GM10248 (cell line): ENCODE measurements around the gene CCDC171.
A peak's percentile ranks its signal among the peaks of the same experiment; 100 is the strongest.

Experiments
- CTCF ChIA-PET: fragments of 300-600 bp; sonication (Branson Sonifier 250); formaldehyde crosslinking; extraction: SDS; loops from one replicate; lab custom pipeline; 2021; ENCODE audit warnings: antibody characterized with exemption; lab: Yijun Ruan, JAX
- POLR2A ChIA-PET: fragments of 350-650 bp; sonication (Branson Sonifier 250); formaldehyde crosslinking; extraction: SDS; loops from one replicate; lab custom pipeline; 2020; ENCODE audit warnings: antibody characterized with exemption; lab: Yijun Ruan, JAX
- DNase-seq: peaks from one replicate; pipeline ENCODE4 v3.0.0; 2012; ENCODE audit errors: extremely low spot score
- TF ChIP-seq, protein P1 (sequence below): IDR thresholded peaks from 2 replicates; pipeline ENCODE4 v1.5.1; 2012; ENCODE audit warnings: mild to moderate bottlenecking, low read depth; ENCODE audit errors: extremely low read depth, missing control alignments, control extremely low read depth

CCDC171 gene

DNA sequence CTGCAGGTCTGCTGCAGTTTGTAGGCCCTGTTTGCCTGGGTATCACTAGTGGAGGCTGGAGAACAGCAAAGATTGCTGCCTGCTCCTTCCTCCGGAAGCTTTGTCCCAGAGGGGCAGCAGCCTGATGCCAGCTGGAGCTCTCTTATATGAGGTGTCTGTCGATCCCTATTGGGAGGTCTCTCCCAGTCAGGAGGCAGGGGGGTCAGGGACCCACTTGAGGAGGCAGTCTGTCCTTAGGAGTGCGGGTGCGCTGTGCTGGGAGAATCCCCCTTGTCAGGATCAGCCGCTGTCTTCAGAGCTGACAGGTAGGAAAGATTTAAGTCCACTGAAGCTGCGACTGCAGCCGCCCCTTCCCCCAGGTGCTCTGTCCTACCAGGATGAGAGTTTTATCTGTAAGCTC lies 64.9 kb downstream of the CCDC171 start:
- TF ChIP-seq, protein P1, sequence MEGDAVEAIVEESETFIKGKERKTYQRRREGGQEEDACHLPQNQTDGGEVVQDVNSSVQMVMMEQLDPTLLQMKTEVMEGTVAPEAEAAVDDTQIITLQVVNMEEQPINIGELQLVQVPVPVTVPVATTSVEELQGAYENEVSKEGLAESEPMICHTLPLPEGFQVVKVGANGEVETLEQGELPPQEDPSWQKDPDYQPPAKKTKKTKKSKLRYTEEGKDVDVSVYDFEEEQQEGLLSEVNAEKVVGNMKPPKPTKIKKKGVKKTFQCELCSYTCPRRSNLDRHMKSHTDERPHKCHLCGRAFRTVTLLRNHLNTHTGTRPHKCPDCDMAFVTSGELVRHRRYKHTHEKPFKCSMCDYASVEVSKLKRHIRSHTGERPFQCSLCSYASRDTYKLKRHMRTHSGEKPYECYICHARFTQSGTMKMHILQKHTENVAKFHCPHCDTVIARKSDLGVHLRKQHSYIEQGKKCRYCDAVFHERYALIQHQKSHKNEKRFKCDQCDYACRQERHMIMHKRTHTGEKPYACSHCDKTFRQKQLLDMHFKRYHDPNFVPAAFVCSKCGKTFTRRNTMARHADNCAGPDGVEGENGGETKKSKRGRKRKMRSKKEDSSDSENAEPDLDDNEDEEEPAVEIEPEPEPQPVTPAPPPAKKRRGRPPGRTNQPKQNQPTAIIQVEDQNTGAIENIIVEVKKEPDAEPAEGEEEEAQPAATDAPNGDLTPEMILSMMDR, result no peak
- CTCF ChIA-PET, result interaction anchor here (2.2 kb wide), 1 partner anchor 12 kb away, joined by 9 read pairs; no protein-coding TSS in a partner anchor
- POLR2A ChIA-PET, result no interaction called here
- no peak for DNase-seq

- no peak for DNase-seq
- ChIA-PET CTCF (interaction anchor here (0.6 to 2.2 kb wide), 6 partner anchors 7 to 68 kb away, joined by 3 to 9 read pairs (median 4); no protein-coding TSS in a partner anchor), POLR2A (no interaction called here)
- TF ChIP-seq, protein P1, result no peak
Measured at GRCh38 chr9:15618540-15619331, 65.9 kb downstream of the CCDC171 start.

DNA sequence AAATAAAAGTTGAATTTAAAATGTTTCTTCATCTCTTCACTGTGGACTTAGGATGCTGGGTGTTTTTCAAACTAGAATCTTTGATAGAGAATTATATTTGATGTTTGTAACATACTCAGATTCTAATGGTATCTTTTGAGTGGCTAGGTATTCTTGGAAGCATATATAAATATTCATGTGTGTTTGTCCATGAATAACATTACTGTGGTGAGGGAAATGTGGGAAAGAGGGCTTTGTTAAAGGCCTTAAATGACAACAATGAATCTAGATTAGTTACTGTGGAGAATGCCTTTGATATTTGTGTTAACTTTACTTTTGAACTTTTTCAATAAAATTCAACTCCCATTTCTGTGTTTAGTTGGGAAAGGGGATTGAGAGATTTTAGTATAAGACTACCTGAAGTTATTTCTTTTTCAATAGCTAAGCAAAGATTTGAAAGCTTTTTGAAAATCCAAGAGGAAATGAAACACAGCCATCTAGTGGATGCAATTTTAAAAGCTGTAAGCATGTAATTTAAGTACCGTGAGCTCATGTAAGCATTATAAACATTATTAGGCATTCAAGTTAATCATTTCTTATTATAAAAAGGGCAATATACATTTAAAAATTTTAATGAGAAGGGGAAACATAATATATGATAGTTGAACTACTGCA lies 69.6 kb downstream of the CCDC171 start:
- no peak for DNase-seq
- TF ChIP-seq, protein P1, result peak; percentile 32
- POLR2A ChIA-PET, result no interaction called here
- CTCF ChIA-PET, result interaction anchor here (0.6 to 1.1 kb wide), 5 partner anchors 9 to 412 kb away, joined by 3 to 4 read pairs (median 3); no protein-coding TSS in a partner anchor

- POLR2A ChIA-PET, result no interaction called here
- CTCF ChIA-PET, result no interaction called here
- DNase-seq, result no peak
- TF ChIP-seq, protein P1, result no peak
Measured at GRCh38 chr9:15635752-15636151, 82.9 kb downstream of the CCDC171 start.

- POLR2A ChIA-PET, result no interaction called here
- DNase-seq, result no peak
- CTCF ChIA-PET, result interaction anchor here (0.8 kb wide), 1 partner anchor 33 kb away, joined by 3 read pairs; no protein-coding TSS in a partner anchor
- TF ChIP-seq, protein P1, result no peak
Measured at GRCh38 chr9:15640121-15640520, 87.3 kb downstream of the CCDC171 start.

GRCh38 chr9:15641291-15641690 lies 88.4 kb downstream of the CCDC171 start:
- ChIA-PET CTCF (interaction anchor here (0.8 to 1.7 kb wide), 9 partner anchors 19 to 537 kb away, joined by 3 to 7 read pairs (median 3); no protein-coding TSS in a partner anchor), POLR2A (no interaction called here)
- no peak for DNase-seq
- TF ChIP-seq, protein P1, result no peak
